B cell (primary cell): ENCODE measurements around the gene CAMK2B. TPM values are rescaled to one million over a fixed set of nuclear protein-coding genes. Genes with fewer than 3 reads are reported as not detected.

Source experiments
- ATAC-seq: fragments of 200-7000 bp; cut with Tn5 transposase; one replicate; pipeline ENCODE4 v1.10.0; 2021; ENCODE audit warnings: low read depth, mild to moderate bottlenecking, moderate number of reproducible peaks, moderate library complexity
- CTCF ChIA-PET: fragments of 350-600 bp; sonication (Branson Sonifier 250); formaldehyde crosslinking; loops from one replicate; lab custom pipeline; 2021; ENCODE audit warnings: antibody characterized with exemption, inconsistent platforms; lab: Charles Lee
- POLR2A ChIA-PET: fragments of 350-600 bp; sonication (Branson Sonifier 250); formaldehyde crosslinking; loops from one replicate; lab custom pipeline; 2021; ENCODE audit warnings: antibody characterized with exemption; lab: Charles Lee
- DNase-seq: peaks from one replicate; pipeline ENCODE4 v3.0.0; 2013
- H2AFZ ChIP-seq: 2 replicates; pipeline ENCODE4 v1.6.1; 2012; ENCODE audit warnings: mild to moderate bottlenecking, low read depth, low read length; ENCODE audit not compliant: insufficient read depth, poor library complexity, severe bottlenecking
- H3K27ac ChIP-seq, 2 donors: 1 replicate in 1 of 2; 2 replicates in 1 of 2; pipeline ENCODE4 v1.5.1; 2012 to 2013; ENCODE audit warnings: low read length in 2 of 2, mild to moderate bottlenecking in 2 of 2, moderate library complexity in 1 of 2
- H3K27me3 ChIP-seq, 4 experiments: fragments of 200-600 bp in 1 of 4; sonication (generic) in 1 of 4; replicated peaks in 1 of 4; 1 replicate in 2 of 4; 2 replicates in 2 of 4; pipeline versions ENCODE4 v1.6.1 to v1.7.0; 2013 to 2016; ENCODE audit warnings: low read length in 3 of 4, mild to moderate bottlenecking in 2 of 4, mixed read lengths in 1 of 4, moderate library complexity in 1 of 4; ENCODE audit not compliant: insufficient read depth in 4 of 4, control insufficient read depth in 3 of 4; ENCODE audit errors: control extremely low read depth in 1 of 4
- H3K36me3 ChIP-seq, 2 experiments: replicated peaks in 1 of 2; 1 replicate in 1 of 2; 2 replicates in 1 of 2; pipeline versions ENCODE4 v1.6.1 to v1.7.1; 2013; ENCODE audit warnings: low read length in 1 of 2; ENCODE audit not compliant: insufficient read depth in 2 of 2, control insufficient read depth in 1 of 2; ENCODE audit errors: control extremely low read depth in 1 of 2, extremely low read depth in 1 of 2
- H3K4me1 ChIP-seq, 2 donors: fragments of 200-600 bp in 1 of 2; sonication (generic) in 1 of 2; 1 replicate in 1 of 2; 2 replicates in 1 of 2; pipeline versions ENCODE4 v1.5.1 to v1.6.1; 2013 to 2017; ENCODE audit warnings: low read length in 2 of 2; ENCODE audit not compliant: control insufficient read depth in 2 of 2, insufficient read depth in 2 of 2
- H3K4me2 ChIP-seq: replicated peaks from 2 replicates; pipeline ENCODE3; 2012; ENCODE audit warnings: mild to moderate bottlenecking, low read depth, low read length; ENCODE audit not compliant: poor library complexity, severe bottlenecking
- H3K4me3 ChIP-seq, 5 experiments: fragments of 200-600 bp in 1 of 5; sonication (generic) in 1 of 5; 1 replicate in 3 of 5; 2 replicates in 2 of 5; pipeline versions ENCODE4 v1.5.1 to v1.7.0; 2011 to 2016; ENCODE audit warnings: low read length in 4 of 5, mild to moderate bottlenecking in 4 of 5, low read depth in 2 of 5, control low read depth in 1 of 5, moderate library complexity in 1 of 5; ENCODE audit not compliant: insufficient read depth in 1 of 5; ENCODE audit errors: control extremely low read depth in 1 of 5, extremely low read depth in 1 of 5
- H3K79me2 ChIP-seq: fragments of 200-600 bp; sonication (generic); one replicate; pipeline ENCODE4 v1.6.0; 2016; ENCODE audit warnings: low read length; ENCODE audit not compliant: control insufficient read depth, insufficient read depth
- H3K9ac ChIP-seq: fragments of 200-600 bp; sonication (generic); 2 replicates; pipeline ENCODE4 v1.6.1; 2017; ENCODE audit warnings: mild to moderate bottlenecking, low read length, moderate library complexity
- H3K9me3 ChIP-seq, 3 donors: one replicate each; pipeline versions ENCODE4 v1.6.1 to v1.7.1; 2013; ENCODE audit warnings: low read length in 2 of 3; ENCODE audit not compliant: control insufficient read depth in 2 of 3, insufficient read depth in 1 of 3; ENCODE audit errors: control extremely low read depth in 1 of 3
- H4K20me1 ChIP-seq: 2 replicates; pipeline ENCODE4 v1.6.0; 2012; ENCODE audit warnings: mild to moderate bottlenecking, low read length; ENCODE audit not compliant: insufficient read depth, control insufficient read depth, poor library complexity, severe bottlenecking
- H3K27ac Mint-ChIP-seq: one replicate; pipeline ENCODE4 v1.8.0; 2021; ENCODE audit warnings: mixed read lengths
- H3K27me3 Mint-ChIP-seq: one replicate; pipeline ENCODE4 v1.8.0; 2021; ENCODE audit warnings: mixed read lengths
- H3K4me1 Mint-ChIP-seq: one replicate; pipeline ENCODE4 v1.8.0; 2021; ENCODE audit warnings: mixed read lengths
- H3K4me3 Mint-ChIP-seq: one replicate; pipeline ENCODE4 v1.8.0; 2021; ENCODE audit warnings: mixed read lengths
- H3K9me3 Mint-ChIP-seq: one replicate; pipeline ENCODE4 v1.8.0; 2022; ENCODE audit warnings: mixed read lengths; ENCODE audit not compliant: insufficient read depth
- EZH2 ChIP-seq: IDR thresholded peaks from 2 replicates; pipeline ENCODE4 v1.6.1; 2012; ENCODE audit warnings: borderline replicate concordance, low read depth, mild to moderate bottlenecking, moderate library complexity, low read length; ENCODE audit not compliant: insufficient read depth, poor library complexity, severe bottlenecking
- WGBS: methylation state at CpG from one replicate; pipeline ENCODE4 v1.1.5; 2013; ENCODE audit warnings: missing lambda C conversion rate; ENCODE audit not compliant: insufficient coverage; 5-methylcytosine and 5-hydroxymethylcytosine counted together
- intact Hi-C: fragments of 100-400 bp; cut with micrococcal nuclease; formaldehyde crosslinking; loops from one replicate; pipeline ENCODE4 v1.10.0; 2022
- polyA plus RNA-seq: library from polyadenylated mRNA; depleted of rRNA; stranded (reverse); fragments of >200 nt; gene quantifications from 2 replicates; pipeline ENCODE4 v1.2.3, GENCODE V29; 2012
- total RNA-seq, 2 donors: library from RNA; stranded (reverse); fragments of 120-200 nt in 1 of 2; gene quantifications; 1 replicate in 1 of 2; 2 replicates in 1 of 2; pipeline versions ENCODE4 v1.2.3 to v1.2.4, GENCODE V29; 2013 to 2022
- TF ChIP-seq, protein P1 (sequence below): fragments of 200-600 bp; IDR thresholded peaks from one replicate; pipeline ENCODE4 v1.8.0; 2022; ENCODE audit warnings: antibody characterized with exemption, mild to moderate bottlenecking

CAMK2B gene
- total and polyA plus RNA-seq, 2 donors (not counting 1 experiment from before 2014, with no cell fraction given), result 0.42 TPM; not detected in 1

DNA sequence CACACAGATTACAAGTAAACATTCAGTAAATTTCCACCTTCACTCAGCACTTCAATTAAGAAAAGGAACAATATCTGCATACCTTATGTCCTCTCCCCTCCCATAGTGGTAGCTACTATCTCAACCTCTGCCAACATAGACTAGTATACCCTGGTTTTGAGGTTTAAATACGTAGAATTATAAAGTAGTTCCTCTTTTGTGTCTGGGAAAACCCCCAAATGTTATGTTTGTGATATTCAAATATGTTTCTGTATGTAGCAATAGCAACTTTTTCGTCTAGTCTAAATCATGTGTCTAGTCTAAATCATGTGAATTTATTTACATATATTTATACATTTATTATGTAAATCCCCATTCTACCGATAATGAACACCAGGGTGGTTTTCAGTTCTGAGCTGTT, 13.2 kb upstream of the CAMK2B start:
- Histone ChIP-seq H3K27ac (peak overlapping the region in 1 of 2 donors; percentile 50), H3K9me3 (peaks cover 2 to 18% (median 17%) of the 10 kb centered on the region in 3 donors), H3K4me3 (peak overlapping the region in 2 of 5 experiments; percentile 18 to 22), H3K4me2 (peak overlapping the region; percentile 52), H4K20me1 (no peaks in the 10 kb centered on the region), H3K36me3 (no peaks in the 10 kb centered on the region), H2AFZ (no peak overlapping the region), H3K79me2 (no peaks in the 10 kb centered on the region), H3K4me1 (peaks cover 7 to 9% of the 10 kb centered on the region in 2 donors), H3K9ac (peak overlapping the region; percentile 36), H3K27me3 (no peaks in the 10 kb centered on the region)
- no peaks in the 10 kb centered on the region for H3K27me3 Mint-ChIP-seq
- DNase-seq (peak; percentile 85), ATAC-seq (peak; percentile 94)
- H3K27ac Mint-ChIP-seq, result peak overlapping the region; percentile 71
- H3K9me3 Mint-ChIP-seq, result peaks cover 17% of the 10 kb centered on the region
- peak overlapping the region; percentile 60 for H3K4me3 Mint-ChIP-seq
- WGBS, result no CpG with 5 or more reads among the region's 3 CpGs
- TF ChIP-seq EZH2, result no peak
- TF ChIP-seq, protein P1, sequence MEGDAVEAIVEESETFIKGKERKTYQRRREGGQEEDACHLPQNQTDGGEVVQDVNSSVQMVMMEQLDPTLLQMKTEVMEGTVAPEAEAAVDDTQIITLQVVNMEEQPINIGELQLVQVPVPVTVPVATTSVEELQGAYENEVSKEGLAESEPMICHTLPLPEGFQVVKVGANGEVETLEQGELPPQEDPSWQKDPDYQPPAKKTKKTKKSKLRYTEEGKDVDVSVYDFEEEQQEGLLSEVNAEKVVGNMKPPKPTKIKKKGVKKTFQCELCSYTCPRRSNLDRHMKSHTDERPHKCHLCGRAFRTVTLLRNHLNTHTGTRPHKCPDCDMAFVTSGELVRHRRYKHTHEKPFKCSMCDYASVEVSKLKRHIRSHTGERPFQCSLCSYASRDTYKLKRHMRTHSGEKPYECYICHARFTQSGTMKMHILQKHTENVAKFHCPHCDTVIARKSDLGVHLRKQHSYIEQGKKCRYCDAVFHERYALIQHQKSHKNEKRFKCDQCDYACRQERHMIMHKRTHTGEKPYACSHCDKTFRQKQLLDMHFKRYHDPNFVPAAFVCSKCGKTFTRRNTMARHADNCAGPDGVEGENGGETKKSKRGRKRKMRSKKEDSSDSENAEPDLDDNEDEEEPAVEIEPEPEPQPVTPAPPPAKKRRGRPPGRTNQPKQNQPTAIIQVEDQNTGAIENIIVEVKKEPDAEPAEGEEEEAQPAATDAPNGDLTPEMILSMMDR, result no peak
- H3K4me1 Mint-ChIP-seq, result peaks cover 21% of the 10 kb centered on the region
- intact Hi-C loops, result loop anchor here (5.0 kb wide), 1 partner anchor 81 kb away; no protein-coding TSS in a partner anchor
- ChIA-PET CTCF (interaction anchor here (1.0 kb wide), 1 partner anchor 24 kb away, joined by 3 read pairs; no protein-coding TSS in a partner anchor), POLR2A (interaction anchor here (0.7 kb wide), 1 partner anchor 111 kb away, joined by 3 read pairs; no protein-coding TSS in a partner anchor)

DNA sequence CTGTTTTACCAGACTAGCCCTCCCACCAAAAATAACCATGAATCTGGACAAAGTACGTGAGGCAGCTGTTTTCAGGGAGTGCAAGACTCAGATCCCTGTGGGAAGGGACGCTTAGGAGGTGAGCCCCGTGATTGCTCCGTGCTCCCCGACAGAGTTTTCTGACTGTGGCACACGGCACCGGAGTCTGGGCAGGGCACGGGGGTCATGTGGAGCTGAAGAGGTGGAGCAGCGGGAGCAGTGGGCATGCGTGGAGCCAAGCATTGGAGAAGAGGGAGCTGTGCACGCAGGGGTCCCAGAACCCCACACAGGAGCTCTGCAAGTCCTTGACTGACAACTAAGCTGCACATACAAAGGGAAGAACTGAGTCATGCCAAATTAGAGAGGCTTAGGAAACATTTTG, 11.1 kb upstream of the CAMK2B start:
- POLR2A ChIA-PET, result no interaction called here
- H4K20me1 ChIP-seq, result no peaks in the 10 kb centered on the region
- H3K27me3 ChIP-seq, result no peaks in the 10 kb centered on the region
- DNase-seq (no peak), ATAC-seq (no peak)
- Mint-ChIP-seq H3K4me3 (no peak overlapping the region), H3K27me3 (no peaks in the 10 kb centered on the region), H3K9me3 (peaks cover 17% of the 10 kb centered on the region), H3K27ac (no peak overlapping the region), H3K4me1 (peaks cover 24% of the 10 kb centered on the region)
- no peak for TF ChIP-seq EZH2
- TF ChIP-seq, protein P1, result no peak
- CTCF ChIA-PET, result no interaction called here
- H3K9ac ChIP-seq, result no peak overlapping the region
- no peak overlapping the region for H3K4me2 ChIP-seq
- no peak overlapping the region for H3K27ac ChIP-seq
- H2AFZ ChIP-seq, result no peak overlapping the region
- H3K4me1 ChIP-seq, result peaks cover 7 to 9% of the 10 kb centered on the region in 2 donors
- intact Hi-C loops, result loop anchor here (5.0 kb wide), 1 partner anchor 79 kb away; no protein-coding TSS in a partner anchor
- H3K4me3 ChIP-seq, result no peak overlapping the region
- H3K79me2 ChIP-seq, result no peaks in the 10 kb centered on the region
- 96% methylated on average over 11 of the region's 11 CpGs for WGBS
- H3K9me3 ChIP-seq, result peaks cover 2 to 18% (median 17%) of the 10 kb centered on the region in 3 donors
- H3K36me3 ChIP-seq, result no peaks in the 10 kb centered on the region
